ENCODE data around the gene ITGA8.
"Not testable (repeated sequence)": the region's sequence is repeated elsewhere in the genome, so short reads cannot be mapped to it uniquely, and the experiment has no call there.

Gene ITGA8

GRCh38 chr10:15545884-15546283, 173.8 kb downstream of the ITGA8 start:
- DNase-seq, result no peak

- DNase-seq, result no peak
Observed at GRCh38 chr10:15545266-15545665, 174.5 kb downstream of the ITGA8 start.

- DNase-seq, result no peak
Observed at GRCh38 chr10:15543994-15544393, 175.7 kb downstream of the ITGA8 start.

- no peak for DNase-seq
Observed at GRCh38 chr10:15542817-15543216, 176.9 kb downstream of the ITGA8 start.

GRCh38 chr10:15541376-15541775, 178.3 kb downstream of the ITGA8 start:
- no peak for DNase-seq

GRCh38 chr10:15540727-15541126, 179.0 kb downstream of the ITGA8 start:
- no peak for DNase-seq

- DNase-seq, result no peak
Observed at GRCh38 chr10:15539262-15539661, 180.5 kb downstream of the ITGA8 start.

- not testable (repeated sequence) for DNase-seq
Observed at GRCh38 chr10:15534928-15535538, 184.7 kb downstream of the ITGA8 start.

- DNase-seq, result no peak
Observed at GRCh38 chr10:15531927-15532722, 187.6 kb downstream of the ITGA8 start.

- DNase-seq, result no peak
Observed at GRCh38 chr10:15528859-15529239, 190.9 kb downstream of the ITGA8 start.

GRCh38 chr10:15526754-15527153, 193.0 kb downstream of the ITGA8 start:
- no peak for DNase-seq

GRCh38 chr10:15521328-15521903, 198.3 kb downstream of the ITGA8 start:
- no peak for DNase-seq

- no peak for DNase-seq
Observed at GRCh38 chr10:15518250-15518649, 201.5 kb downstream of the ITGA8 start.

- no peak for DNase-seq
Observed at GRCh38 chr10:15516256-15517085, 203.3 kb downstream of the ITGA8 start.

- DNase-seq, result no peak
Observed at GRCh38 chr10:15515202-15515601, 204.5 kb downstream of the ITGA8 start.

- DNase-seq, result no peak
Observed at GRCh38 chr10:15510963-15511362, 208.8 kb downstream of the ITGA8 start.

- no peak for DNase-seq
Observed at GRCh38 chr10:15505329-15505728, 214.4 kb downstream of the ITGA8 start.

GRCh38 chr10:15504101-15504840, 215.5 kb downstream of the ITGA8 start:
- DNase-seq, result no peak

GRCh38 chr10:15494850-15495506, 224.7 kb downstream of the ITGA8 start:
- no peak for DNase-seq

GRCh38 chr10:15491856-15492642, 227.7 kb downstream of the ITGA8 start:
- no peak for DNase-seq

- no peak for DNase-seq
Observed at GRCh38 chr10:15489431-15489830, 230.3 kb downstream of the ITGA8 start.
